ENCODE results near the gene ADH1C.
"Not testable (repeated sequence)": the region's sequence is repeated elsewhere in the genome, so short reads cannot be mapped to it uniquely, and the experiment has no call there.

The ADH1C gene

DNA sequence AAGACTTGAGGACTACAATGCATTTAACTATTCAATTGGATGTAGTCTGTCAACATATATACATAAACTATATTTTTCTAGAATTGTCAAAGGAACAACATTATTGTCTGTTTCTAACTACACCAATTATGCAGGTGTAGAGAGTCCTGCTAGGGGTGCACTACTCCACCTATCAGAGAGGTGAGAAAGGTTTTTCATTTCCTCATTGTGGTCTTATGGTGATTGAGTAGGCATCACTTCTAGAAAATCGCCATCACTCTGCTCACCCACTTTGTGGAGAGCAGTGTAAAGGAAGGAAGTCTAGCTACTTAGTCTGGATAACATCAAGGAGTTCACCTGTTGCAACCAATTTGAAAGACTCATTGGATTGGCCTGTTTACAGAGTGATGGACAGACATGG lies 4.4 kb upstream of the ADH1C start:
- no peak for DNase-seq

DNA sequence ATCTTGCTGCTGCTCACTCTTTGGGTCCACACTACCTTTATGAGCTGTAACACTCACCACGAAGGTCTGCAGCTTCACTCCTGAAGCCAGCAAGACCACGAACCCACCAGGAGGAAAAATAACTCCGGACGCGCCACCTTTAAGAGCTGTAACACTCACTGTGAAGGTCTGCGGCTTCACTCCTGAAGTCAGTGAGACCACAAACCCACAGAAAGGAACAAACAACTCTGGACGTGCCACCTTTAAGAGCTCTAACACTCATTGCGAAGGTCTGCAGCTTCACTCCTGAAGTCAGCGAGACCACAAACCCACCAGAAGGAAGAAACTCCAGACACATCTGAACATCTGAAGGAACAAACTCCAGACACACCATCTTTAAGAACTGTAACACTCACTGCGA lies 3.6 kb upstream of the ADH1C start:
- not testable (repeated sequence) for DNase-seq

DNA sequence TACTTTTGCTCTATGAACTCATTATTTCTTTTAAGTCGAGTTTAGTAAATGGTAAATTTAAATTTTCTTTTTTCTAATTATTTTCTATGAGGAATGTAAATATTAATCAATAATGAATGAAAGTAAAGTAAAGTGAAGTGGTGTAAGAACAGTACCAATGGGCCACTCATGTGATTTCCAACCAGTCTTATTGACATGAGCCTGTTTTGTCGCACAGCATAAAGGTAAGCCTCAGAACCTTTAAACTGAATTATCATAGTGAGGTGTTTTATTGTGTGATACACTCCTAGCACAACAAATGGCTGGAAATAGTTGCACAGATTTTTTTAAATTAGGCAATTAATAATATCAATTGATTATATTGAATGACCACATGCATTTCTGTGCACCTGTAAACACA lies 1.1 kb downstream of the ADH1C start:
- no peak for DNase-seq

GRCh38 chr4:99349338-99349737 lies 3.2 kb downstream of the ADH1C start:
- no peak for DNase-seq

DNA sequence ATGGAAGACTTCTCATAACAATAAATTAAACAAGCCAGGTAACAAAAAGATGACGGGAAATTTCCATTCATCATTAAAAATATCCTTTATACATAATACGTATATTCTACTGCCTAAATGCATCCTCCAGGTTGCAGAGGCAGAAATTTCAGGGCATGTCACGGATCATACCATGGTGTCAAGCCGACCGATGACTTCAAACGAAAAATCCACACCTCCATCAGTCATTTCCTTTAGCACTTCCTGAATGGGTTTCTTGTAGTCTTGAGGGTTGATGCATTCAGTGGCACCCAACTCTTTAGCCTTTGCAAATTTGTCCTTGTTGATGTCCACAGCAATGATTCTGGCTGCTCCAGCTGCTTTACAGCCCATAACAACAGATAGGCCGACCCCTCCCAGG lies 9.9 kb downstream of the ADH1C start:
- DNase-seq = not testable (repeated sequence)

DNA sequence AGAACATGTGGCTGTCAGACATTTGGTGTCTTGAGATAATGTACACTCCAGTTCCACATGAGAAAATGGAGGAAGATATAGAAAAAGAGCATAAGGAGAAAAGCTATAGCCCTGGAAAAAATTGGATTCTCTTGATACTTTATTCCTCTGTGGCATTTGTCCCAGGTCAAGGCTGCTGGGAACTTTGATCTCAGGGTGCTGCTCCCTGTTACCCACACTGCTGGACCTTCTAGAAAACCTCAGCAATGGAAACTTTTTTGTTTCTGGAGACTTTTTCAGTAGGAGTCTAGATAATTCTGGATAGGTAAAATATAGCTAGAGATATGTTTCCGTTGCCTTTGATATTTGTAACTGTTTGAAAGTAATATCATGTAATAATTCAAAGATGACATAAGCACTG lies 11.1 kb downstream of the ADH1C start:
- DNase-seq = no peak

GRCh38 chr4:99339172-99339571 lies 13.4 kb downstream of the ADH1C start:
- DNase-seq = no peak

GRCh38 chr4:99336553-99336952 lies 16.0 kb downstream of the ADH1C start:
- DNase-seq = no peak

- no peak for DNase-seq
These were observed 17.7 kb downstream of the ADH1C start for GRCh38 chr4:99334880-99335279.

DNA sequence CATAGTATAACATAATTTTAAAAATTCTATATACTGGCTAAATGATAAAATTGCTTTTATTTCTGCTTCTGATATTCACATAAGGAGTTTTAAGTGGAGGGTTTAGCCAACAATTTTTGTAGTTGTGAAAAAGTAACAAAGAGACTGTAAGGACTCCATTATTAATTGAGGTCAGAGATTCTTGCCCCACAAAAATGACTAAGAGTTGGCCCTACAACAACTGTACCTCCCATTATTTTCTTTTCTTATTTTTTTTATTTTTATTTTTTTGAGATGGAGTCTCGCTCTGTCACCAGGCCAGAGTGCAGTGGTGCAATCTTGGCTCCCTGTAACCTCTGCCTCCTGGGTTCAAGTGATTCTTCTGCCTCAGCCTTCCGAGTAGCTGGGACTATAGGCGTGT lies 21.9 kb downstream of the ADH1C start:
- DNase-seq = no peak

- DNase-seq = no peak
These were observed 22.7 kb downstream of the ADH1C start for GRCh38 chr4:99329876-99330275.

DNA sequence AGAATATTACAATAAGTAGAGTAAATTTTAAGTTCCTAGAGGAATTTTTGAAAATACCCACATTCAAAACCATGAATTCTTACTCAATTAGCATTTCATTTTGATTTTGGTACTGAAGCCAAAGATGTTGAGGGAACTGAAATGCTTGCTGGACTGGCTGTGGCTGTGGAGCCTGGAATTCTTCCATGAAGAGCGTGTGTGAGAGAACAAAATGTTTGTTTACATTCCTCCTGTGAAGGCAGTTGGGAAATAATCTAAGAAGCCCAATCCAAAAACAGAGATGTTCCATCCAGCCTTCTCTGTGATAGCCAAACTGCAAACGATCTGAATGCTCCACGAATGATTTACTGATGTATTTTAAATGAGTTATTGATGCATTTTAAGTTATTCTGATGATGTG lies 27.6 kb downstream of the ADH1C start:
- DNase-seq = peak; percentile 31

GRCh38 chr4:99324361-99324760 lies 28.2 kb downstream of the ADH1C start:
- no peak for DNase-seq

DNA sequence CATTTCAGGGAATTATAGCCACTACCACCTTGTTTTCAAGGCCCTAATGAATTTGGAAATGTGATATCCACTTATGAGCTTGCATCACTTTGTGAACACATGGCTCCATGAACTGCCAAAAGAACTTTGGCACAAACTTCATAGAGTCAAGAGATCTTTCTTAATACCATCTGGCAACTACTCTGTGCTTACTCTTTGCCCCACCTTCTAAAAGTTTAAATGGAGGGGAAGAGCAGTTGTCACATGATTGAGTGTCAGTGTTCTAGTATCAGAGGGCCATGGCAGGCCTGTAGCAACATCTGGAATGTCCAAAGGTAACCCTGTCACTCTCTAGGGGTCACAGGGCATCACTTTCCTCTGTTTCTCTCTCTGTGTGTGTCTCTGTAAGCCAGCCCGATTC lies 28.8 kb downstream of the ADH1C start:
- DNase-seq = no peak

DNA sequence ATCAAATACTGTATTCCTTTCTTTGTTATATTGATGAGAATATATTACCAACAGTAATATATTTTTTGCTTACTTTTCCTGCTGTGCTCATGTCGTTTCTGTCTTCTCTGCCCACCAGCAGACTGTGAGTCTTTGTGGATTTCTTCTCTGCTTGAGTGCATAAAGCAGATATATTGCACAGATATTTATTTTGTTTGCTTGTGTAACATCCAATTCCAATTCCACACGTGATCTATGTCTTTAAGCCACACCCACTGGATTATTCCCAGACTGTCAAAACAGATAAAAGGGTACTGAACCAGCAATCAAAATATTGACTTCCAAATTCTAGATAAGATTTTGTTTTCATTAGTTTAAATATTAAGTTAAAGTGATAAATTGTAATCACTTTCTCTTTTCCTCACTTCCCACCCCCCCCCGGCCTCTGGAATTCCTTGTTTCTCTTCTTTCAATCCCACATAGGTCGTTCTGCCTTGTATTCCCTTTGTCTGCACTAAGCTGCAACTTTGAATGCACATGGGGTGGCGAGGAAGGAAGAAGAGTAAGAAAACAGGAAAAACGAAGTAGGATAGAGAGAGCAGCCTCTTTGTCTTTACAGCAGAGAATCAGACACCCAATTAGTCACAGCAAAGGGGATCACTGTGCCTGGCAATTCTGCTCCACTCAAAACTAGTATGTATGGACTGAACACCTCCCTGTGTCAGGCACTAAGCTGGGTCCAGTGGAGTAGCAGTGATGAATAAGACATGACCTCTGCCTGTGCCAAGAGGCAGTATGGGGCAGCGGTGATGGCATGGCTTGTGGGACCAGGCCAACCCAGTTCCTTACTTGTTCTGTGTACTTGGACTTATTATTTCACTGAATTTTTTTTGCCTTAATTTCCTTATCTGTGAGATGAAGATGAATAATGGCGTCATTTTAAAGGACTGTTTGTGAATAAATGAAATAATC lies 31.0 kb downstream of the ADH1C start, which contains the start of gene ADH1B:
TSS of gene ADH1B (minus strand) at position 161 of the 951 bp plus-strand sequence. CDS start at position 91, 70 bp downstream.
- DNase-seq = no peak

DNA sequence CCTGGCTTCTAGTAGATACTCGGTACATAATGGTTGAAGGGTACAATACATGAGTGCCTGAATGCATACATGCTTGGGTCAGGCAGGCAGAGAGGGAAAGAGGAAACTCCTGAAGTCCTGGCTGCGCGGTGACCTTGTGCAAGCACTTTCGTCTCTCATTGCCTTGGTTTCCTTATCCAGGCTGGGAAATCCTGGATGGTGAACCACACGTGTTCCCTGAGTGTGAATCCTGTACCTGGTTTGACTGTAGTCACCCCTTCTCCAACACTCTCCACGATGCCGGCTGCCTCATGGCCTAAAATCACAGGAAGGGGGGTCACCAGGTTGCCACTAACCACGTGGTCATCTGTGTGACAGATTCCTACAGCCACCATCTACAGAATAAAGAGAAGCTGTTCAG lies 34.7 kb downstream of the ADH1C start:
- not testable (repeated sequence) for DNase-seq

- no peak for DNase-seq
These were observed 35.2 kb downstream of the ADH1C start for GRCh38 chr4:99317354-99317753.

DNA sequence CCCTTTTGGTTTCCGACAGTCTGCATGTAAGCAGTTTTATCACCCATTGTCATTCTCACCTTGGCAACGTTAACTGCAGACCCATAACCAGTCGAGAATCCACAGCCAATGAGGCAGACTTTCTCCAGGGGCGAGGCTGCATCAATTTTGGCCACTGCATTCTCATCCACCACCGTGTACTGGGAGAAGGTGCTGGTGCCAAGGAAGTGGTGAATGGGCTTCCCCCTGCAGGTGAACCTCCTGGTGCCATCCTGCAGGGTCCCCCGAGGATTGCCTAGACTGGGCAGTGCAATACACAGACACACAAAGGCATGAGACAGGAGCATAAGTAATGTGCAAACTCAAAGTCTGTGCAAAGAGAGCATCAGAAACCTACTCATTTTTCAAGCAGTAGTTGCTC lies 36.7 kb downstream of the ADH1C start:
- no peak for DNase-seq

- no peak for DNase-seq
These were observed 38.3 kb downstream of the ADH1C start for GRCh38 chr4:99314211-99314610.

DNA sequence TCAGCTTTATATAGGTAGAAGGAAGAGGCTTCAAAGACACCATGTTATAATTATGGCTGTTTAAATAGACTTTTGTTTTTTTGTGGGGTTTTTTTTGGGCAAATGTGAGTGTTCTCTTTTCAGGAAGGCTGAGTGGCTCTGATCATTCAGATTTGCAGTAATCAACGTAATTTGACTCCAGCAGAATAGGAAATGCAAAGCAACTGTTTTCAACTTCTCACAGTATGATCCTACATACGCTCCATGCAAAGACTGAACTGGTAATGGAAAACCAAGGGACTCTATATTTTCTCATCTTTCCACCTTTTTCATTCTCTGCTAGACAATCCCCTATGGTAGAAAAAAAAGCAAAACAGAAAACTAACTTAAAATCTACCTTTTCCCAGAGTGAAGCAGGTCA lies 42.2 kb downstream of the ADH1C start:
- no peak for DNase-seq

GRCh38 chr4:99305638-99306400 lies 46.7 kb downstream of the ADH1C start:
- DNase-seq = no peak

DNA sequence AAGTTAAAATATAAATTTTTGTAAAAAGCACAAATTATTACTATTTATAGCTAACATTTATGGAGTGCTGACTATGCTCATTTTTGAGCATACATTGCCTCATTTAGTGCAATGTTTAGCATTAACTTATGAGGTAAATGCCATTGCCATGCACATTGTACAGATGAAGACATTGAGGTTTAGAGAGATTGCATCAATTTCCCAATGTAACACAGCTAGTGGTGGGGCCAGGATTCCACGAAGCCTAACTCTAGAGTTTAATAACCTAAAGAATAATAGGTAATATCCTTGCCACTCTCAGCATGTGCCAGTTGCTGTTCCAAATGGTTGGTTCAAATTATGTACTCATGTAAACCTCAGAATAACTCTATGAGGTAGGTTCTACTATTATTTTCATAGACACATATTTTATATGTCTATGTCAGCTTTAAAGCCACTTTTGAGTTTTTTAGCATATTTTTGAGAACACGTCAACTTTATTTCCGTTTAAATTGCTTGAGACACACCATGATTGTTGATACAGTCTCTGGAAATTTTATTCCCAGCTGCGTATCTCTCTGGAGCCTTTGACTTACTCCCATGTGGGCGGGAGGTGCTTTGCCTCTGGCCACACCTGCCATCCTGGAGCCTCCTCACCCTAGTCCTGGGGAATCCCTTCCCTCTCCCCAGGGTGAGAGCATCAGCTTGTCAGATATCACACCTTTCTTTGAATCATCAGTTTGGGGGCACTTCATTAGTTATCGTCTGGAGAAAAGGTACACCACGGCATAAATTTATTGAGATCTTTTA lies 51.0 kb downstream of the ADH1C start:
- DNase-seq = peak; percentile 16

- DNase-seq = peak; percentile 89
These were observed 51.6 kb downstream of the ADH1C start for GRCh38 chr4:99300934-99301333.
